Measurements from ENCODE around the gene ZNF184.

The ZNF184 gene

GRCh38 chr6:27471365-27472115 is 1.4 kb downstream of the ZNF184 start:
- no peak for DNase-seq
- CTCF ChIA-PET: no interaction called here
- Histone ChIP-seq H3K4me1 (ENCODE audit: control extremely low read depth in 1 of 4, control insufficient read depth in 4 of 4, insufficient read depth in 4 of 4, low read length in 3 of 4) (peaks cover 8 to 18% (median 12%) of the 10 kb centered on the region in 4 experiments), H3K9me3 (ENCODE audit: control extremely low read depth in 1 of 5, control insufficient read depth in 4 of 5, insufficient read depth in 2 of 5, low read depth in 1 of 5, low read length in 4 of 5) (peaks cover 2 to 28% (median 12%) of the 10 kb centered on the region in 5 experiments), H3K36me3 (ENCODE audit: control insufficient read depth in 4 of 4, insufficient read depth in 4 of 4, low read length in 3 of 4) (peaks cover 26 to 44% (median 30%) of the 10 kb centered on the region in 4 experiments), H3K4me3 (ENCODE audit: control insufficient read depth in 1 of 7, extremely low read depth in 1 of 7, insufficient read depth in 4 of 7, low read depth in 2 of 7, low read length in 6 of 7) (peak overlapping the region in 6 of 7 experiments; percentile 75 to 97 (median 88)), H3K27ac (ENCODE audit: insufficient read depth in 1 of 2, low read depth in 1 of 2, low read length in 2 of 2, poor library complexity in 1 of 2, severe bottlenecking in 2 of 2) (peak overlapping the region; percentile 89 to 97), H3K27me3 (replicated peaks in 2 of 5; ENCODE audit: control insufficient read depth in 4 of 5, insufficient read depth in 5 of 5, low read length in 4 of 5) (no peaks in the 10 kb centered on the region)
- WGBS (ENCODE audit: insufficient coverage): 67% methylated on average over 3 of the region's 6 CpGs
- POLR2A ChIA-PET: interaction anchor here (0.6 to 1.1 kb wide), 3 partner anchors 16 to 282 kb away, joined by 3 to 7 read pairs (median 4); no protein-coding TSS in a partner anchor

- no peak overlapping the region for H3K27ac ChIP-seq (ENCODE audit: insufficient read depth in 1 of 2, low read depth in 1 of 2, low read length in 2 of 2, poor library complexity in 1 of 2, severe bottlenecking in 2 of 2)
- 100% methylated on average over 1 of the region's 2 CpGs for WGBS (ENCODE audit: insufficient coverage)
- DNase-seq: no peak
- H3K4me3 ChIP-seq (ENCODE audit: control insufficient read depth in 1 of 7, extremely low read depth in 1 of 7, insufficient read depth in 4 of 7, low read depth in 2 of 7, low read length in 6 of 7): peak overlapping the region in 1 of 7 experiments; percentile 17
- H3K4me1 ChIP-seq (ENCODE audit: control extremely low read depth in 1 of 4, control insufficient read depth in 4 of 4, insufficient read depth in 4 of 4, low read length in 3 of 4): peaks cover 8 to 18% (median 12%) of the 10 kb centered on the region in 4 experiments
- H3K27me3 ChIP-seq (replicated peaks in 2 of 5; ENCODE audit: control insufficient read depth in 4 of 5, insufficient read depth in 5 of 5, low read length in 4 of 5): no peaks in the 10 kb centered on the region
- H3K36me3 ChIP-seq (ENCODE audit: control insufficient read depth in 4 of 4, insufficient read depth in 4 of 4, low read length in 3 of 4): peaks cover 39 to 58% (median 41%) of the 10 kb centered on the region in 4 experiments
- ChIA-PET CTCF (no interaction called here), POLR2A (no interaction called here)
- H3K9me3 ChIP-seq (ENCODE audit: control extremely low read depth in 1 of 5, control insufficient read depth in 4 of 5, insufficient read depth in 2 of 5, low read depth in 1 of 5, low read length in 4 of 5): peaks cover 2 to 37% (median 20%) of the 10 kb centered on the region in 5 experiments
Measured at GRCh38 chr6:27470023-27470422, 2.9 kb downstream of the ZNF184 start.

GRCh38 chr6:27468334-27468733 is 4.6 kb downstream of the ZNF184 start:
- Histone ChIP-seq H3K4me3 (ENCODE audit: control insufficient read depth in 1 of 7, extremely low read depth in 1 of 7, insufficient read depth in 4 of 7, low read depth in 2 of 7, low read length in 6 of 7) (peak overlapping the region in 1 of 7 experiments; percentile 2), H3K4me1 (ENCODE audit: control extremely low read depth in 1 of 4, control insufficient read depth in 4 of 4, insufficient read depth in 4 of 4, low read length in 3 of 4) (peaks cover 8 to 18% (median 12%) of the 10 kb centered on the region in 4 experiments), H3K9me3 (ENCODE audit: control extremely low read depth in 1 of 5, control insufficient read depth in 4 of 5, insufficient read depth in 2 of 5, low read depth in 1 of 5, low read length in 4 of 5) (peaks cover 5 to 49% (median 21%) of the 10 kb centered on the region in 5 experiments), H3K36me3 (ENCODE audit: control insufficient read depth in 4 of 4, insufficient read depth in 4 of 4, low read length in 3 of 4) (peaks cover 41 to 73% (median 52%) of the 10 kb centered on the region in 4 experiments), H3K27ac (ENCODE audit: insufficient read depth in 1 of 2, low read depth in 1 of 2, low read length in 2 of 2, poor library complexity in 1 of 2, severe bottlenecking in 2 of 2) (no peak overlapping the region), H3K27me3 (replicated peaks in 2 of 5; ENCODE audit: control insufficient read depth in 4 of 5, insufficient read depth in 5 of 5, low read length in 4 of 5) (no peaks in the 10 kb centered on the region)
- ChIA-PET CTCF (no interaction called here), POLR2A (no interaction called here)
- DNase-seq: no peak

- POLR2A ChIA-PET: no interaction called here
- CTCF ChIA-PET: no interaction called here
- WGBS (ENCODE audit: insufficient coverage): no CpG with 5 or more reads among the region's 3 CpGs
- Histone ChIP-seq H3K9me3 (ENCODE audit: control extremely low read depth in 1 of 5, control insufficient read depth in 4 of 5, insufficient read depth in 2 of 5, low read depth in 1 of 5, low read length in 4 of 5) (peaks cover 47 to 100% (median 70%) of the 10 kb centered on the region in 5 experiments), H3K4me1 (ENCODE audit: control extremely low read depth in 1 of 4, control insufficient read depth in 4 of 4, insufficient read depth in 4 of 4, low read length in 3 of 4) (no peaks in the 10 kb centered on the region), H3K4me3 (ENCODE audit: control insufficient read depth in 1 of 7, extremely low read depth in 1 of 7, insufficient read depth in 4 of 7, low read depth in 2 of 7, low read length in 6 of 7) (peak overlapping the region in 1 of 7 experiments; percentile 48), H3K27ac (ENCODE audit: insufficient read depth in 1 of 2, low read depth in 1 of 2, low read length in 2 of 2, poor library complexity in 1 of 2, severe bottlenecking in 2 of 2) (no peak overlapping the region), H3K36me3 (ENCODE audit: control insufficient read depth in 4 of 4, insufficient read depth in 4 of 4, low read length in 3 of 4) (peaks cover 68 to 93% (median 74%) of the 10 kb centered on the region in 4 experiments), H3K27me3 (replicated peaks in 2 of 5; ENCODE audit: control insufficient read depth in 4 of 5, insufficient read depth in 5 of 5, low read length in 4 of 5) (no peaks in the 10 kb centered on the region)
- peak in 2 of 3 donors; percentile 47 to 68 for DNase-seq
Measured at GRCh38 chr6:27452496-27452897, 20.4 kb downstream of the ZNF184 start.

- H3K27me3 ChIP-seq (replicated peaks in 2 of 5; ENCODE audit: control insufficient read depth in 4 of 5, insufficient read depth in 5 of 5, low read length in 4 of 5): no peaks in the 10 kb centered on the region
- DNase-seq: peak in 1 of 3 donors; percentile 18
- peaks cover 44 to 98% (median 66%) of the 10 kb centered on the region in 5 experiments for H3K9me3 ChIP-seq (ENCODE audit: control extremely low read depth in 1 of 5, control insufficient read depth in 4 of 5, insufficient read depth in 2 of 5, low read depth in 1 of 5, low read length in 4 of 5)
- H3K4me3 ChIP-seq (ENCODE audit: control insufficient read depth in 1 of 7, extremely low read depth in 1 of 7, insufficient read depth in 4 of 7, low read depth in 2 of 7, low read length in 6 of 7): peak overlapping the region in 1 of 7 experiments; percentile 27
- no CpG with 5 or more reads among the region's 9 CpGs for WGBS (ENCODE audit: insufficient coverage)
- ChIA-PET POLR2A (no interaction called here), CTCF (no interaction called here)
- peaks cover 61 to 86% (median 68%) of the 10 kb centered on the region in 4 experiments for H3K36me3 ChIP-seq (ENCODE audit: control insufficient read depth in 4 of 4, insufficient read depth in 4 of 4, low read length in 3 of 4)
- H3K4me1 ChIP-seq (ENCODE audit: control extremely low read depth in 1 of 4, control insufficient read depth in 4 of 4, insufficient read depth in 4 of 4, low read length in 3 of 4): no peaks in the 10 kb centered on the region
- H3K27ac ChIP-seq (ENCODE audit: insufficient read depth in 1 of 2, low read depth in 1 of 2, low read length in 2 of 2, poor library complexity in 1 of 2, severe bottlenecking in 2 of 2): no peak overlapping the region
Measured at GRCh38 chr6:27451660-27452390, 21.1 kb downstream of the ZNF184 start.

GRCh38 chr6:27448456-27448855 is 24.4 kb downstream of the ZNF184 start:
- Histone ChIP-seq H3K4me1 (ENCODE audit: control extremely low read depth in 1 of 4, control insufficient read depth in 4 of 4, insufficient read depth in 4 of 4, low read length in 3 of 4) (no peaks in the 10 kb centered on the region), H3K27me3 (replicated peaks in 2 of 5; ENCODE audit: control insufficient read depth in 4 of 5, insufficient read depth in 5 of 5, low read length in 4 of 5) (no peaks in the 10 kb centered on the region), H3K9me3 (ENCODE audit: control extremely low read depth in 1 of 5, control insufficient read depth in 4 of 5, insufficient read depth in 2 of 5, low read depth in 1 of 5, low read length in 4 of 5) (peaks cover 40 to 94% (median 54%) of the 10 kb centered on the region in 5 experiments), H3K27ac (ENCODE audit: insufficient read depth in 1 of 2, low read depth in 1 of 2, low read length in 2 of 2, poor library complexity in 1 of 2, severe bottlenecking in 2 of 2) (no peak overlapping the region), H3K4me3 (ENCODE audit: control insufficient read depth in 1 of 7, extremely low read depth in 1 of 7, insufficient read depth in 4 of 7, low read depth in 2 of 7, low read length in 6 of 7) (no peak overlapping the region), H3K36me3 (ENCODE audit: control insufficient read depth in 4 of 4, insufficient read depth in 4 of 4, low read length in 3 of 4) (peaks cover 30 to 61% (median 39%) of the 10 kb centered on the region in 4 experiments)
- 100% methylated on average over 1 of the region's 1 CpG for WGBS (ENCODE audit: insufficient coverage)
- DNase-seq: no peak
- ChIA-PET POLR2A (no interaction called here), CTCF (interaction anchor here (0.7 to 1.3 kb wide), 2 partner anchors 10 to 13 kb away, joined by 3 read pairs; no protein-coding TSS in a partner anchor)

GRCh38 chr6:27442932-27443331 is 30.0 kb downstream of the ZNF184 start:
- H3K9me3 ChIP-seq (ENCODE audit: control extremely low read depth in 1 of 5, control insufficient read depth in 4 of 5, insufficient read depth in 2 of 5, low read depth in 1 of 5, low read length in 4 of 5): peaks cover 16 to 65% (median 25%) of the 10 kb centered on the region in 5 experiments
- no peak overlapping the region for H3K4me3 ChIP-seq (ENCODE audit: control insufficient read depth in 1 of 7, extremely low read depth in 1 of 7, insufficient read depth in 4 of 7, low read depth in 2 of 7, low read length in 6 of 7)
- DNase-seq: no peak
- CTCF ChIA-PET: no interaction called here
- H3K4me1 ChIP-seq (ENCODE audit: control extremely low read depth in 1 of 4, control insufficient read depth in 4 of 4, insufficient read depth in 4 of 4, low read length in 3 of 4): no peaks in the 10 kb centered on the region
- no peak overlapping the region for H3K27ac ChIP-seq (ENCODE audit: insufficient read depth in 1 of 2, low read depth in 1 of 2, low read length in 2 of 2, poor library complexity in 1 of 2, severe bottlenecking in 2 of 2)
- H3K27me3 ChIP-seq (replicated peaks in 2 of 5; ENCODE audit: control insufficient read depth in 4 of 5, insufficient read depth in 5 of 5, low read length in 4 of 5): no peaks in the 10 kb centered on the region
- H3K36me3 ChIP-seq (ENCODE audit: control insufficient read depth in 4 of 4, insufficient read depth in 4 of 4, low read length in 3 of 4): peaks cover 3 to 17% (median 3%) of the 10 kb centered on the region in 4 experiments
- POLR2A ChIA-PET: no interaction called here
- 100% methylated on average over 1 of the region's 1 CpG for WGBS (ENCODE audit: insufficient coverage)

Data from common myeloid progenitor, CD34-positive (primary cell).